ENCODE results near the gene ATF5.
"Not testable (repeated sequence)": the region's sequence is repeated elsewhere in the genome, so short reads cannot be mapped to it uniquely, and the experiment has no call there.

Gene ATF5

GRCh38 chr19:49923055-49924003 lies 5.7 kb upstream of the ATF5 start:
- Histone ChIP-seq H3K4me3 (ENCODE audit: insufficient read depth, low read depth, low read length, poor library complexity, severe bottlenecking) (no peak overlapping the region), H3K4me1 (ENCODE audit: control insufficient read depth, insufficient read depth, low read length, poor library complexity, severe bottlenecking) (peaks cover 16% of the 10 kb centered on the region), H3K36me3 (ENCODE audit: control insufficient read depth, insufficient read depth, low read length) (peaks cover 42% of the 10 kb centered on the region), H3K27ac (ENCODE audit: insufficient read depth, low read length, poor library complexity, severe bottlenecking) (no peak overlapping the region), H3K27me3 (replicated peaks; ENCODE audit: control insufficient read depth, insufficient read depth, low read length, poor library complexity, severe bottlenecking) (no peaks in the 10 kb centered on the region), H3K9me3 (ENCODE audit: control insufficient read depth, low read length) (no peaks in the 10 kb centered on the region)
- no peak for DNase-seq

GRCh38 chr19:49924004-49924880 lies 4.8 kb upstream of the ATF5 start:
- Histone ChIP-seq H3K4me1 (ENCODE audit: control insufficient read depth, insufficient read depth, low read length, poor library complexity, severe bottlenecking) (peaks cover 20% of the 10 kb centered on the region), H3K36me3 (ENCODE audit: control insufficient read depth, insufficient read depth, low read length) (peaks cover 36% of the 10 kb centered on the region)

GRCh38 chr19:49924881-49925210 lies 4.2 kb upstream of the ATF5 start:
- H3K27me3 ChIP-seq (replicated peaks; ENCODE audit: control insufficient read depth, insufficient read depth, low read length, poor library complexity, severe bottlenecking); H3K27ac ChIP-seq (ENCODE audit: insufficient read depth, low read length, poor library complexity, severe bottlenecking); H3K9me3 ChIP-seq (ENCODE audit: control insufficient read depth, low read length); DNase-seq; H3K4me3 ChIP-seq (ENCODE audit: insufficient read depth, low read depth, low read length, poor library complexity, severe bottlenecking): not testable (repeated sequence)
- H3K4me1 ChIP-seq (ENCODE audit: control insufficient read depth, insufficient read depth, low read length, poor library complexity, severe bottlenecking) = peaks cover 20% of the 10 kb centered on the region
- H3K36me3 ChIP-seq (ENCODE audit: control insufficient read depth, insufficient read depth, low read length) = peaks cover 33% of the 10 kb centered on the region

More at GRCh38 chr19:49924004-49924880, 4.8 kb upstream of the ATF5 start:
- Histone ChIP-seq H3K27ac (ENCODE audit: insufficient read depth, low read length, poor library complexity, severe bottlenecking) (no peak overlapping the region), H3K4me3 (ENCODE audit: insufficient read depth, low read depth, low read length, poor library complexity, severe bottlenecking) (no peak overlapping the region), H3K9me3 (ENCODE audit: control insufficient read depth, low read length) (no peaks in the 10 kb centered on the region), H3K27me3 (replicated peaks; ENCODE audit: control insufficient read depth, insufficient read depth, low read length, poor library complexity, severe bottlenecking) (no peaks in the 10 kb centered on the region)
- DNase-seq = no peak

- no peak for DNase-seq
- Histone ChIP-seq H3K36me3 (ENCODE audit: control insufficient read depth, insufficient read depth, low read length) (peaks cover 33% of the 10 kb centered on the region), H3K4me1 (ENCODE audit: control insufficient read depth, insufficient read depth, low read length, poor library complexity, severe bottlenecking) (peaks cover 23% of the 10 kb centered on the region)
Observed at GRCh38 chr19:49925486-49925885, 3.5 kb upstream of the ATF5 start.

GRCh38 chr19:49926515-49926914 lies 2.5 kb upstream of the ATF5 start:
- no peaks in the 10 kb centered on the region for H3K9me3 ChIP-seq (ENCODE audit: control insufficient read depth, low read length)
- H3K27ac ChIP-seq (ENCODE audit: insufficient read depth, low read length, poor library complexity, severe bottlenecking) = no peak overlapping the region
- no peak for DNase-seq
- H3K4me3 ChIP-seq (ENCODE audit: insufficient read depth, low read depth, low read length, poor library complexity, severe bottlenecking) = no peak overlapping the region
- peaks cover 33% of the 10 kb centered on the region for H3K36me3 ChIP-seq (ENCODE audit: control insufficient read depth, insufficient read depth, low read length)
- peaks cover 23% of the 10 kb centered on the region for H3K4me1 ChIP-seq (ENCODE audit: control insufficient read depth, insufficient read depth, low read length, poor library complexity, severe bottlenecking)
- H3K27me3 ChIP-seq (replicated peaks; ENCODE audit: control insufficient read depth, insufficient read depth, low read length, poor library complexity, severe bottlenecking) = no peaks in the 10 kb centered on the region

More at GRCh38 chr19:49925486-49925885, 3.5 kb upstream of the ATF5 start:
- Histone ChIP-seq H3K27ac (ENCODE audit: insufficient read depth, low read length, poor library complexity, severe bottlenecking) (no peak overlapping the region), H3K27me3 (replicated peaks; ENCODE audit: control insufficient read depth, insufficient read depth, low read length, poor library complexity, severe bottlenecking) (no peaks in the 10 kb centered on the region), H3K4me3 (ENCODE audit: insufficient read depth, low read depth, low read length, poor library complexity, severe bottlenecking) (no peak overlapping the region), H3K9me3 (ENCODE audit: control insufficient read depth, low read length) (no peaks in the 10 kb centered on the region)

- H3K27ac ChIP-seq (ENCODE audit: insufficient read depth, low read length, poor library complexity, severe bottlenecking) = no peak overlapping the region
- H3K4me3 ChIP-seq (ENCODE audit: insufficient read depth, low read depth, low read length, poor library complexity, severe bottlenecking) = peak overlapping the region; percentile 14
- peaks cover 25% of the 10 kb centered on the region for H3K36me3 ChIP-seq (ENCODE audit: control insufficient read depth, insufficient read depth, low read length)
Observed at GRCh38 chr19:49927526-49928264, 1.3 kb upstream of the ATF5 start.

GRCh38 chr19:49929611-49930482 lies 842 bp downstream of the ATF5 start:
- peak overlapping the region; percentile 94 for H3K27ac ChIP-seq (ENCODE audit: insufficient read depth, low read length, poor library complexity, severe bottlenecking)
- H3K36me3 ChIP-seq (ENCODE audit: control insufficient read depth, insufficient read depth, low read length) = peaks cover 7% of the 10 kb centered on the region
- peak; percentile 89 to 92 (median 92) for DNase-seq
- H3K9me3 ChIP-seq (ENCODE audit: control insufficient read depth, low read length) = no peaks in the 10 kb centered on the region
- H3K4me1 ChIP-seq (ENCODE audit: control insufficient read depth, insufficient read depth, low read length, poor library complexity, severe bottlenecking) = peaks cover 24% of the 10 kb centered on the region
- H3K27me3 ChIP-seq (replicated peaks; ENCODE audit: control insufficient read depth, insufficient read depth, low read length, poor library complexity, severe bottlenecking) = no peaks in the 10 kb centered on the region
- H3K4me3 ChIP-seq (ENCODE audit: insufficient read depth, low read depth, low read length, poor library complexity, severe bottlenecking) = peak overlapping the region; percentile 81

More at GRCh38 chr19:49927526-49928264, 1.3 kb upstream of the ATF5 start:
- H3K9me3 ChIP-seq (ENCODE audit: control insufficient read depth, low read length) = no peaks in the 10 kb centered on the region
- peaks cover 21% of the 10 kb centered on the region for H3K4me1 ChIP-seq (ENCODE audit: control insufficient read depth, insufficient read depth, low read length, poor library complexity, severe bottlenecking)
- no peaks in the 10 kb centered on the region for H3K27me3 ChIP-seq (replicated peaks; ENCODE audit: control insufficient read depth, insufficient read depth, low read length, poor library complexity, severe bottlenecking)
- no peak for DNase-seq

GRCh38 chr19:49930483-49931011 lies 1.5 kb downstream of the ATF5 start:
- Histone ChIP-seq H3K36me3 (ENCODE audit: control insufficient read depth, insufficient read depth, low read length) (peaks cover 3% of the 10 kb centered on the region), H3K4me1 (ENCODE audit: control insufficient read depth, insufficient read depth, low read length, poor library complexity, severe bottlenecking) (peaks cover 22% of the 10 kb centered on the region), H3K4me3 (ENCODE audit: insufficient read depth, low read depth, low read length, poor library complexity, severe bottlenecking) (no peak overlapping the region), H3K27me3 (replicated peaks; ENCODE audit: control insufficient read depth, insufficient read depth, low read length, poor library complexity, severe bottlenecking) (no peaks in the 10 kb centered on the region), H3K27ac (ENCODE audit: insufficient read depth, low read length, poor library complexity, severe bottlenecking) (no peak overlapping the region), H3K9me3 (ENCODE audit: control insufficient read depth, low read length) (no peaks in the 10 kb centered on the region)
- DNase-seq = no peak

Data from effector memory CD4-positive, alpha-beta T cell (primary cell).